ENCODE data around the gene PCNX2.
"Not testable (repeated sequence)": the region's sequence is repeated elsewhere in the genome, so short reads cannot be mapped to it uniquely, and the experiment has no call there.

Gene PCNX2

DNA sequence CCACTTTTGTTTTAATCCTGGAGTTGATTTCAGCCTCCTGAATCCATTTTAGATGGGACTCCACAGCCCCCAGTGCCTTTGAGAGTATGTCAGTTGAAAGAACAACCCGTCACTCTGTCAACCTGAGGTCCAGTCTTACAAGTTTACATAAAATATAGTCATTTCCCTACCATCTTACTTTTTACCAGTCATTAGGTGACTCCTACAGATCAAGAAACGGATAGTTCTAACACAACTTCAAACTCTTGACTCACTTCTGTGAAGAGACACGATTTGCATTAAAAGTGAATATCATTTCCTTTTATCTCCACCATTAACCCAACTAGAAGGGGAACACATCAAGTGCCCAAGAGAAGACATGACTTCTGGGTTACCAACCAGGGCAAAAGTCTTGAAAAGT, 198.0 kb downstream of the PCNX2 start:
- DNase-seq = no peak

GRCh38 chr1:233094691-233095090, 200.8 kb downstream of the PCNX2 start:
- no peak for DNase-seq

DNA sequence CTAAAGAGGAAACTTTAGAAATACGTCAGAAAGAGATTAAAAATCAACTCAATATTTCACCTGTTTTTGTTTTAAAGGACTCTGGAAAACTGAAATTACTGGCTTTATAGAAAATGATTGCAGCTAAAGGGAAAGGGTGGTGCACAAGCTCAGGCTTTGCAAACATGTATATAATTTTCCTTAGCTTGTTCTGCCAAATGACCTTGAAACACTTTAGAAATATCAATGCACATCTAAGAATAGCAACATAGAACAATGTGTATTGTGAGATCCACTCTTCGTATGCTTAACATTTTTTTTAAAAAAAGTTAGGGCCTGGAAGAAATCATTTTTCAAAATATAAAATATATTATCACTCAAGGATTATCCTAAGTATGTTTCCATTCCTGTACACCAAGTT, 201.3 kb downstream of the PCNX2 start:
- no peak for DNase-seq

DNA sequence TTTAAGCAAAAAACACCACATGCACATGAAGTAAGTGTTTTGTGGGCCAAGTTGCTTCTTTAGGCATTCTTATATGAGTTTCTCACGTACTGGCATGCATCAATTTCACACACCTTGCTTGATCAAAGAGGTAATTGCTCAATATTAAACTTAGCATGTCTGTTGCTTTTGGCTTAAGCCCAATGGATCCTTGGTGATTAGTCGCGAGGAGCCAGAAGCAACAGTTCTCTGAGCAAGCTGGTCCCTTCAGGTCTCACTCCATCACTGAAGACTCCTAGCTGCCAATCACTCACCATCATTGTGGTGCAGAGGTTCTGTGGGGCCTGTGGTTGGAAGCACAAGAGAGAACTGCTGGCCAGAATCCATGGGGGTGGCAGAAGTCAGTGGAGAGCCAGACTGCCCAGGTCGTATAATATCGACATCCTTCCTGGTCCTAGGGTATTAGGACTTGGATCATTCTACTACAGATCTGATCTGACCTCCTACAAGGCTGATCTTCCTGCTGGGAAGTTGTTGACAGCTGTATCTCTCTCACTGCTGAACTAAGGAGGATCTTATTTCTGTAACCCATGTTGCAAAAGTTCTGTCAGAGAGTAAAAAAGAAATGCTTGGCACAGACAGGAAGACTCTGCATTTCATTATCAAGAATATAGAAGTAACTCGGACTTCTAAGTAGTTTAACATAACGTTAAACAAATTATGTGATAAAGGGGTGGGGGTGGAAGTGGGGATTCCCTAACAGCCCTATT, 204.6 kb downstream of the PCNX2 start:
- DNase-seq = no peak

GRCh38 chr1:233089251-233089650, 206.3 kb downstream of the PCNX2 start:
- no peak for DNase-seq

- DNase-seq = no peak
Observed at GRCh38 chr1:233088613-233089012, 206.9 kb downstream of the PCNX2 start.

DNA sequence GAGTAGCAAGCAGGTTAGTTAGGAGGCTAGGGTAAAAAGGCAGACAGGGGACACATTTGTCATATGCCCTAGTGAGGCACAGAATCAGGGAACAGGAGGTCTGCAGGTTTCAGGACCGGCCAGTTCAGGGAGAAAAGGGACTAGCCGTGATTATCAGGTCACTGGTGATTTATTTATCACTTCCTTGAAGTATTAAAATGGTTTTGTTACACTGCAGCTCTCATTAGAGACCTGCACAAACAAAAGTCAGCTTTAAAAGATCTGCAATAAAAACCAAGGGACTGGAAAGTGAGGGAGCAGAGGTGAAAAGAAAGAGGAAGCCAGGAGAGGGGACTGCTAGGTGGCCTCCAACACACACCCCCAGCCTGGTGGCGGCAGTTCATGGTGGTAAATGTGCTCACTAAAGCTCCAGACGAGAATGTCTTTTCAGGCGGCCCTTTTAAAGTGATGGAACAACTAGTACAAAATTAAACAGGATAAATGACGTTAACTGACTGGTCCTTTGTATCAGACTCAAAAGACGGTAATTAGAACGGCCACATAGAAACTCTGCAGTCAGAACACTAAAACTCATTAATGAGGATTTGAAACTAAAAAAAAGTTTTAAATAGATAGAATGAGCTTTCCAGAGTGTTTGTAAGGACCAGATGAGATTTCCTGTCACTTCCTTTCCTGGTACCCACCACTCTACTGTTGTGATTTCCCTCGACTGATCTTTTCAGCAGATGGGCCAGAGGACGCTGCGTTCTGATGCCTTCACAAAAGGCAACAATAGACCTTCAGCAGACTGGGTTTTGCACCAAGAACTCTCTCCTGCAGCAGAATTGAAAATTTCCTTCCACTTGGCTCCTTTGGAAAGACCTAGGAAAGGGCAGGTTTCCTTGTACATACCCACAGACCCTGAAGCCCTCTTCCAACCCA, 208.3 kb downstream of the PCNX2 start:
- no peak for DNase-seq

DNA sequence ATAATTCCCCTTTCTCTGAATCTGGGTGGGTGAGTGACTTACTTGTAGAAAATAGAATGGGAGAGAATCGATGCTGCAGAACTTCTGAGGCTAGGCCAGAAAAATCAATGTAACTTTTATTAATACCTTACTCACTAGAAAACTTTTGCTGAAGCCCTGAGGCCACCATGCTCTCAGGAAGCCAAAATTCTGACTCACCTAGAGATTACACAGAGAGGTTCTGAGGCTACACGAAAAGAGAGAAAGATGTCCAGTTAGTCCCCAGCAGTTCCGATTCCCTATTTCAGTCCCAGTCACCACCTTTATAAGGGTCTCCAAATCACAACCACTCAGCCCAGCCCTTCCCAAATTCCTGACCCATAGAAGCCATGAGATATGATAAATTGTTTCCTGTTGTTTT, 210.0 kb downstream of the PCNX2 start:
- no peak for DNase-seq

- no peak for DNase-seq
Observed at GRCh38 chr1:233082778-233083550, 212.6 kb downstream of the PCNX2 start.

- peak; percentile 99 for DNase-seq
Observed at GRCh38 chr1:233081735-233082134, 213.8 kb downstream of the PCNX2 start.

- not testable (repeated sequence) for DNase-seq
Observed at GRCh38 chr1:233080827-233081226, 214.7 kb downstream of the PCNX2 start.

- DNase-seq = no peak
Observed at GRCh38 chr1:233080286-233080685, 215.2 kb downstream of the PCNX2 start.

DNA sequence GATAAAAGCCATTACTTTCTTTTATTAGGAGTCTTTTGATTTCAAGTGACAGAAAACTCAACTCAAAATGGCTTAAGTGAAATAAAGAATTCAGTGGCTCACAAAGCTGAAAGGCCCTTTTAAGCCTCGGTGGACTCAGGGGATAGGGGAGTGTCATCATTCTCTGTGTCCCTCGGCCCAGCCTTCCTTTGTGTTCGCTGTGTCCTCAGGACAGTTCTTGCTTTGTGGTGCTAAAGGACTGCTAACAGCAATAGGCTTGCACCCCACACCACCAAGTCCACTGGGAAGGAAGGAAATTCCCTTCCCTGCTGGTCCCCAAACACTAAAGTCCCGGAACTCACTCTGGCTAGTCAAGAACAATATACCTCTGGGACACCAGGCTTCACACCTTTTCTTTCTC, 216.0 kb downstream of the PCNX2 start:
- no peak for DNase-seq

GRCh38 chr1:233078396-233078795, 217.1 kb downstream of the PCNX2 start:
- DNase-seq = no peak

GRCh38 chr1:233075915-233076295, 219.6 kb downstream of the PCNX2 start:
- DNase-seq = no peak

- no peak for DNase-seq
Observed at GRCh38 chr1:233066087-233066486, 229.4 kb downstream of the PCNX2 start.

DNA sequence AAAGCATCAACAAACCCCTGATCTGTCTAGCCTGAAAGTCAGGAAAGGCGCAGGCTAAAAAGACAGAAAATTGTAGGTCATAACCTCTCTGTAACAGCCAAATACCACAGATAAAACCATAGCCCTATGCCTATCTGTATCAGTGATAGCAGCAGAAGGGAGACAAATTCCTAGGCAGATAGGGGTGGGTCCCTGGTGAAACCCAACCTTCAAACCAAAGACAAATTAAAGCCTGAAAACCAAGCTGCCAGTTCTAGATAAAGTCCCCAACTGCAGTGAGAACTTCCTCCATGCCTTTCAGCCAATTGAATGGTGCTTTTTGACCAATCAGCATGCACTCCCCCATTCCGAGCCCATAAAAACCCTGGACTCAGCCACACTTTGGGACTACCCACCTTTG, 229.8 kb downstream of the PCNX2 start:
- no peak for DNase-seq

- no peak for DNase-seq
Observed at GRCh38 chr1:233064988-233065387, 230.5 kb downstream of the PCNX2 start.

GRCh38 chr1:233063462-233063861, 232.1 kb downstream of the PCNX2 start:
- DNase-seq = no peak

DNA sequence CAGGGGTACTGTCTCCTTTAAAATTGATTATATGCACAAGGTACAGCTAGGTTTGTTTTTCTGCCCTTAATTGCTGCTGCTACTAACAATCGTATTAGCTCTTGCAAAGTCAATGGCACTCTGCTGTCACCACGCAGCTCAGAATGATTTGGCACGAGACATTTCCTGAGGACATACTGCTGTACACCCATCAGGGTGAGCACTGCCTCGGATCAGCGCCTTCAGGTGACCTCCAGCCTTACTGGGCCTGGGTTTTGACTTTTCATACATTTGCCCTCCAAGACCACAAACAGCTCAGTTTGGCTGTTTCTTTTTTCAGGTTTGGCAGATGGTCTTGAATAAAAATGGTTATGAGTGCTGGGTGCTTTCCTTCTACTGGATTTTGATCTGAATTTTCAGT, 234.3 kb downstream of the PCNX2 start:
- no peak for DNase-seq

GRCh38 chr1:233060461-233060994, 235.0 kb downstream of the PCNX2 start:
- DNase-seq = no peak

GRCh38 chr1:233057836-233058235, 237.7 kb downstream of the PCNX2 start:
- DNase-seq = no peak
